NCI-H2196 treated with DMSO at 0.1 percent for 48 hours (cell line): ENCODE data around the gene SECISBP2.
A peak's percentile ranks its signal among the peaks of the same experiment; 100 is the strongest.

ENCODE experiments used
- DNase-seq: peaks from one replicate; lab custom pipeline; 2025; ENCODE audit not compliant: unreplicated experiment; lab: John Stamatoyannopoulos, UW

The SECISBP2 gene

DNA sequence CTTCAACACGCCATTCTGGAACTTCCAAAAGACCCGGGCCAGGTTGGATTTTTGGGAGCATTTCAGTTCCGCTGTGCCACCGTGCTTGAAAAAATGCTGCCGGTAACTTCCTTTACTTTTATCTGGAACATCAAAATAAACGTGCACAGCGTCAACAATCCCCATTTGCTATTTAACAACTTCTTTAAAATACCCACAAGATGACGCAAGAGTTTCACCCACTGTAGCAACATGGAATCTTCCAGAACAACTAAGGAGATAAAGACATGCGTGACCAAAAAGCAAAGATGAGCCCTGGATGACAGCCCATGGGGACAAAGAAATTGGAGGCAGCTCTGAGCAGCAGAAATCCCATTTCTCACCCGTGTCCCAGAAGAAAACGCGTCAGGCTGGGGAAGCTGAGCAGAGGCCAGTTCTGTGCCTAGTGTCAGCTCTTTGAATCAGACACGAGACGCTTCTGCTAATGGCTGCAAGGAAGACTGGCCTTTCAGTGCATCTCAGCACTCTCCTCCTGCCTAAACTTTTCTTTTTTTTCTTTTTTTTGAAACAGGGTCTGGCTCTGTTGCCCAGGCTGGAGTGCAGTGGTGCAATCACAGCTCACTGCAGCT, 61.3 kb downstream of the SECISBP2 start:
- no peak for DNase-seq

DNA sequence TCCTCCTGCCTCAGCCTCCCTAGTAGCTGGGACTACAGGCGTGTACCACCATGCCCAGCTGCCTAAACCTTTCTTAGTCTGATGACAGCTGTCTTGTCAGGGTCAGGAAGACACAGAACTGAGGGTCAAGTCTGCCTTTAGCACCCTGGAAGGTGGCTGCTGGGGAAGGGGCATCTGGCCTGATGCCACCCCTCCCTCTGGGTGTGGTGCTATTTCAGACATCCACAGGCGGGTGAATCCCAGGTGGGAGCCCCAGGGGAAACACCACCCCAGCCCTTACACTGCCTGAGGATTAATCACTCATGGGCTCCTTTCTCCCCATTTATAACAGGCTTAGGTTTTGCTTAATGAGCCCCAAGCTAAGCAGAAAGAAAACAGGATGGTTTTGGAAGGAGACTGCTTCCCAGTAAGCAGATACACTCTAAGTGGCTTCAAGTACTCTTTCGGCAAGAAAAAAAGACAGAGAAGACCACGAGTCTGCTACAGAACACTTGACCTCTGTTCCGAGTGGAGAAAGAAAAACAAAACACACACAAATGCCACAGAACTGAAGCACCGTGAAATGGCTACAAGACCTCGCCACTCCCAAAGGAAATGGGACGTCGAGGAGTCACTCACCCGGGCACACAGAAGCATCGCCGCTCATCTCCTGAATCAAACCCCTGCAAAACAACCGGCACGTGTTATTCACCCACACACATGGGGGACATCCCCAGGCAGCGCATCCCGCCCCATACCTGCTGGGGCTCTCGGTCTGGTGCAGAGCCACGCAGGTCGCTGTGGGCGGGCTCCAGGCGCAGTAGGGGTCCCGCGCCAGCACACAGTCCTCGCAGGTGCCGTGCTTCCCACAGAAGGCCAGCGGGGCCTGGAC, 62.4 kb downstream of the SECISBP2 start:
- no peak for DNase-seq

DNA sequence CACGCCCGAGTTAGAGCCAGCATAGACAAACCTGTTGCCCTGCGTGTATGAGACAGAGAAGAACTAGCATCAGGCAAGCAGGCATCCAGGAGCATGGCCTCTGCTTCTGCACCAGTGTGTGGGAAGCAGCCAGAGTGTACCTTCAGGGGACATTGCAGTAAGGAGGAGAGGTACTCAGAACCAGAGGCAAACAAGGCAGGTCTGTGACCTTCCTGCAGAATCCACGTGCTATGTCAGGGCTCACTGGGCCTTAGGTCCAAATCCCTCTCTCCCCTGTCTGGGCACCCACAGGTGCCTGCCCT, 63.0 kb downstream of the SECISBP2 start:
- DNase-seq = no peak

DNA sequence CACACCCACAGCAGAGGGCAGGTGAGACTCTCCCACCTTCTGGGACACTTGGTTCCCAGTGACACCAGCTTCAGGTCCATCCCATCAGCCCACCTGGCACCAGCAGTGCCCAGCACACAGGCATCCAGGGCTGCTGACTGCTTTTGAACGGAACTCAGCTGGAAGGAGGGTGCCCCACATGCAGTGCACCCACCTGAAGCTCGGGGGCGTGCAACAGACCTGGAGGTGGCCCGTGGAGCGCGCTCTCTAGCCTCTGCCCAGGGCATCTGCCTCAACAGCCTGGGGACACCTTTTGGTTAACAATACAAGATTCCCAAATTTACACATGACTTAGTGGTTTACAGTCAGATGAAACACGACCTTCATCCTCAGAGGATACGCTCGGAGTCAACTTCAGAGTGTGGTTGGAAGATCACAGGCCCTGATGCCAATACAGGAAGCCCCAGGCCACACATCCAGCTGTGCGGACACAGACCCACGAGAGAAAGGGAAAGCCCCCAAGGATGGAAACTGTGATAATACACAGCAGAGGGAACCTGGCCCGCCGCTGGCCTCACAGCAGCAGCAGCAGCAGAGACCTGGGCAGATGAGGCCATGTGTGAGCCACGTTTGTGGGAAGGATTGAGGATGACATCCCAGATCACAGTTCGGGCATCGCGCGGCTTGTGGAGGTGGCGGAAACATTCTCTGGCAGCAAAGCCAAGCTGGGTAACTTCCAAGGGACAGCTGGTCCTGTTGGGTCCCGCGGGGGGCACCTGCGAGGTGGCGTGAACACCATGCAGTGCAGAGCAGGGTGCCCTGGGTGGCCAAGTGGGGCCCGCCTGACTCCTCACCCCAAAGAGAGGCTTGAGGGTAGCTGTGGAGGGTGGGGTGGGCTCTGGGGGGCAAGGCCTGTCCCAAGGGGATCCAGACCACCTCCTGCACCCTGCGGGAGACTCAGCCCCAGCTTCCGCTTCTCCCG, 64.0 kb downstream of the SECISBP2 start:
- DNase-seq = no peak

- no peak for DNase-seq
Observed at GRCh38 chr9:89383030-89383720, 64.9 kb downstream of the SECISBP2 start.

GRCh38 chr9:89383721-89384300, 65.5 kb downstream of the SECISBP2 start:
- no peak for DNase-seq

DNA sequence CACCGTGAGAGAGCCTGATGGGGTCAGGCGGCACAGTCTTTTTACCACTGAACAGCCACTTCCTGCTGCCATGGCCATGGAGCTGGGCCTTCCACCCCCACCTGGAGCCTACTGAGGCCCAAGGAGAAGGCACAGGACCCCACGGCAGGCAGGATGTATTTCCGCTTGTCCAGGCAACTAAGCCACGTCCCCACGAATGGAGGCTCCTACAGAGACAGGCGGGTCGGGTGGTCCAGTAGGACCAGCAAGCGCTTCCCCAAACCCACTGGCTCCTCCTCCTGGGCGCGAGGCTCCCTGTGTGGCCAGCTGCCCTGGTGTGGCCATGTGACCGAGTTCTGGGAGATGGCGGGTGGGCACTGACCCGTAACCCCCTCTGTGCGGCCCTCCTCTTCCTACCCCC, 66.5 kb downstream of the SECISBP2 start:
- DNase-seq = no peak

- no peak for DNase-seq
Observed at GRCh38 chr9:89386206-89386605, 67.9 kb downstream of the SECISBP2 start.

GRCh38 chr9:89386797-89387196, 68.5 kb downstream of the SECISBP2 start:
- peak; percentile 81 for DNase-seq

GRCh38 chr9:89387197-89387849, 69.0 kb downstream of the SECISBP2 start:
- DNase-seq = no peak

GRCh38 chr9:89388084-89388867, 70.0 kb downstream of the SECISBP2 start:
- peak; percentile 4 for DNase-seq

DNA sequence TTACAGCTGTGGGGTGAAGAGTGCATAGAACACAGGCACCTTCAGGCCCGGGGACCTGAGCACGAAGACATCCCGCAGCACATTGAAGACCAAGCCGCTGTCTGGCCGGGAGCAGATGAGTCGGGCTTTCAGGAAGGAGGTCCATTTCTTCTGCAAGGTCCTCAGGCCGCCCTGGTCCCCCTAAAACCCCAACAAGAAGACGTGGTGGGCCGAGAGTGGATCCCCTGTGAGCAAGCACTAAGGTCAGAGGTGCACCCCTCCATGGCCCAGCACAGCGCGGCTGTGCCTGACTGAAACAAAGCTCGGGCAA, 70.5 kb downstream of the SECISBP2 start:
- DNase-seq = no peak

- no peak for DNase-seq
Observed at GRCh38 chr9:89390068-89390555, 71.8 kb downstream of the SECISBP2 start.

DNA sequence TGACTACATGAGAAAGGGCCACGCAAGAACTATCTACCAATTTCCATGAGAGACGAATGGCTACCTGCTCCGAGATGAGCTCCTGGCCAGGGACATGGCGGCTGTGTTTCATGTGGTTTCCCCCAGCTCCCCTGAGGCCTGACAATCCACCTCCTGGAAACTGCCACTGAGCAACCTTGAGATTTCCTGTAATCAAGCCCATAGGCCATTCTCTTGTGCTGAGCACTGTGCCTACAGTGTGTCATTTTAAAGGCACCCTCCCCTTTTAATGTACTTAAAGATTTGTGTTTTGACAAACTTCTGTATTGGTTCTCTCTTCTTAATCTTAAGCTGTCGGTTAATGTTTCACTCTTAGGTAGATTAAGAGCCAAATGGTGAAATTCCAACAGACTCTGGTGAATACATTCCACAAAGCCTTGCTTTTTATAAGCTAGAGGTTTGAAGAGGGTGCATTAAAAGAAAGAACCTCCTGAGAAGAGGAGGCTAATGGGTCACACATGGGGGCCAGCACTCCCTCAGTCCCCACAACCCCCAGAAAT, 72.3 kb downstream of the SECISBP2 start:
- no peak for DNase-seq

- DNase-seq = no peak
Observed at GRCh38 chr9:89391585-89391984, 73.3 kb downstream of the SECISBP2 start.

DNA sequence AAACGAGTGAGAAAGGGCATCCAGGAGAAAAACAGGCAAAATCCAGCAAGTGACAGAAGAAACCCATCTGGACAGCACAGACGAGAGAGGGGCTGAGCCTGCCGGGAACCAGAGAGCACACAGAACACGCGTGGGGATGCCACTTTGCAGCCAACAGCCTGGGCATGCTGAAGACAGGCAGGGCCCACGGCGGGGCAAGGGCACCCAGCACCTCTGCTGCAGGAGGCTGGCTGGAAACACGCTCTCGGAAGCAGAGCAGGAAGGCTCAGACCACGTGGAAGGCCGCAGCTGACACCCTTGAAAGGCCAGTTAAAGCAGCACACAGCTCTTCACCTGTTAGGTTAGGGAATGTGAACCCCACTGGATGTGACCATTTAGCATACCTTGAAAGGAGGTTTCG, 76.1 kb downstream of the SECISBP2 start:
- DNase-seq = no peak

DNA sequence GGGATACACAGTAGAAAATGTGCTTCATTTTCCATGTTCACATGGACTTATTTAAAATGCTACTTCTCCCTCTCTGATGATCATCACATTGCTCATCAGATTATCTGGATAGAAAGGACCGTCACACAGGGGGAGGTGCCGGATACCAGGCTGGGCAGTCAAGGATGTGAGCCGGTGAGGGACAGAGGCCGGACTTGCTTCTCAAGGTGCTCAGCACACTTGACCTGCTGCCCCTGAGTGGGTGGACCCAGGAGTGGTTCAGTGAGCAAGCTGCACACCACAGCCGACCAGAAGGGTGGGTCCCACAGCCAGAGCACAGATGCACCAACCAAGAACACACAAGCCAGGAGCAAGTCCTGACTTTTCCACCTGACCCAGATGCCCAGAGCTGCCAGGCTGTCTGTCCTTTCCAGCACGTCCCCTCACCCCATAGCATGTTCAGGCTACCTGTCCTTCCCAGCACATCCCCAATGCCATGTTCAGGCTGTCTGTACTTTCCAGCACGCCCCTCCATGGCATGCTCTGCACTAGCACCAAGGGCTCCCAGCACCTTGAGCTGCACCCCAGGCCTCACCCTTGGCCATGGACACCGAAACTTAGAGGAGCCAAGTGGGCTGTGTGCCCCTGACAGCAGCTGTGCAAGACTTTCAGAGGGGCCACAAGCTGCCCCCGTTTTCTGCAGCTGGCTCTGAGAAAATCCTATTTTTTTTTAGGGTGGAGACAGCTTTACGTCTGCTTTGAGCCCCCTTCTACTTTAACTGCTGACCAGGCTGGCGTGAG, 77.8 kb downstream of the SECISBP2 start:
- DNase-seq = no peak

DNA sequence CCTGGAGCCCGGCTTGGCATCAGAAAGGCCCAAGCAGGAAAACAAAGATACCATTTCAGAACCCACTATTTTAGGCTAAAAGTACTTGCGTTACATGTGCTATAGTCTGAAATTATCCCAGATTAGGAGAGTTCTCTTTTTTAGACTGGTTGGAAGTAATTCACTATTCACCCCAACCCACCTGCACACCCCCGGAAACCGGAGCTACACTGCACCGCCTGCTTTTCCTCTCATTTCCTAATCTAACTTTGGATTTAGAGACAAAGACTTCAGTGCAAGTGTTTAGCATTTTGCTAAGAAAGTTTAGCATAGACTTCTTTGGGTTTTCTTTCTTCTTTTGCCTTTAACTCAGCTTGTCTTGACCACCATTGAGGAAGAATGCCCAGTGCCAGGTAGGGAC, 79.2 kb downstream of the SECISBP2 start:
- no peak for DNase-seq
